ENCODE results near the gene EFS. TPM values are rescaled to one million over a fixed set of nuclear protein-coding genes. Genes with fewer than 3 reads are reported as not detected.

The EFS gene
- total and polyA plus RNA-seq, 2 of the 8 experiments (the other 6 are each of a cell fraction or from before 2014, with no cell fraction given), result 27.8 to 28.6 TPM

GRCh38 chr14:23307687-23308644, 57.0 kb downstream of the EFS start:
- no peaks in the 10 kb centered on the region; a peak in 1 of 7 replicates for H3K4me1 ChIP-seq (replicated peaks in 1 of 4; ENCODE audit: control insufficient read depth in 3 of 4, insufficient read depth in 4 of 4, low read length in 3 of 4)
- H3K9me3 ChIP-seq (ENCODE audit: insufficient read depth in 2 of 2, low read depth in 1 of 2, low read length in 1 of 2), result no peaks in the 10 kb centered on the region
- peak overlapping the region; percentile 57 to 90 (median 83); a peak in 5 of 8 replicates for H3K4me3 ChIP-seq (ENCODE audit: extremely low read depth in 1 of 4, insufficient read depth in 2 of 4, low read depth in 3 of 4, low read length in 4 of 4)
- H2AK5ac ChIP-seq (ENCODE audit: low read depth, low read length), result no peak overlapping the region
- no peak overlapping the region for H3K14ac ChIP-seq (ENCODE audit: insufficient read length)
- no peak overlapping the region for H3K18ac ChIP-seq (ENCODE audit: extremely low read depth, low read length)
- no peak overlapping the region for H2AFZ ChIP-seq (ENCODE audit: low read length)
- peaks cover 0 to 5% (median 1%) of the 10 kb centered on the region in 4 experiments; a peak in 4 of 8 replicates for H3K36me3 ChIP-seq (ENCODE audit: control insufficient read depth in 2 of 4, insufficient read depth in 4 of 4, low read length in 3 of 4)
- peak overlapping the region; percentile 75 to 81; a peak in 3 of 4 replicates for H3K4me2 ChIP-seq (ENCODE audit: insufficient read depth in 1 of 2, low read depth in 2 of 2, low read length in 2 of 2)
- FAIRE-seq (no peak), DNase-seq (ENCODE audit: low read depth in 1 of 2, low spot score in 2 of 2) (no peak)
- H2BK120ac ChIP-seq (replicated peaks; ENCODE audit: low read depth, low read length), result no peak overlapping the region
- POLR2A ChIA-PET (ENCODE audit: partially characterized antibody), result interaction anchor here (1.0 to 4.8 kb wide), 8 partner anchors 10 to 166 kb away, joined by 3 to 48 read pairs (median 4); partner anchors contain the start of genes PABPN1 and RNF212B
- TF ChIP-seq CBX8 (IDR thresholded peaks at IDR 0.05; ENCODE audit: borderline replicate concordance, low read depth, low read length) (no peak), CTBP2 (IDR thresholded peaks at IDR 0.05; ENCODE audit: borderline replicate concordance, insufficient read depth, insufficient read length, low read length) (no peak), POLR2A (IDR thresholded peaks at IDR 0.05; ENCODE audit: control extremely low read depth in 1 of 2, low read depth in 2 of 2, low read length in 2 of 2) (no peak), SIRT6 (IDR thresholded peaks at IDR 0.05; ENCODE audit: low read length) (no peak), KDM1A (IDR thresholded peaks at IDR 0.05; ENCODE audit: borderline replicate concordance, low read length) (no peak), TBP (IDR thresholded peaks at IDR 0.05; ENCODE audit: low read depth, low read length) (no peak)
- no peak overlapping the region for H3K4ac ChIP-seq (replicated peaks; ENCODE audit: insufficient read length, low read depth, low read length)
- H3K9ac ChIP-seq (replicated peaks in 1 of 4; ENCODE audit: extremely low read depth in 1 of 4, low read depth in 3 of 4, low read length in 3 of 4), result no peak overlapping the region; a peak in 1 of 7 replicates
- no peak overlapping the region for H4K91ac ChIP-seq (replicated peaks; ENCODE audit: insufficient read length, low read length)
- no peak overlapping the region for H2BK15ac ChIP-seq (ENCODE audit: low read length)
- peaks cover 0 to 12% (median 5%) of the 10 kb centered on the region in 4 experiments; a peak in 4 of 7 replicates for H3K27me3 ChIP-seq (replicated peaks in 1 of 4; ENCODE audit: control insufficient read depth in 3 of 4, extremely low read depth in 1 of 4, insufficient read depth in 3 of 4, low read length in 3 of 4)
- no peak overlapping the region for H2BK12ac ChIP-seq (ENCODE audit: low read depth, low read length)
- no peak overlapping the region for H2BK5ac ChIP-seq (ENCODE audit: low read depth, low read length)
- H3K56ac ChIP-seq (replicated peaks; ENCODE audit: insufficient read length, low read depth, low read length), result no peak overlapping the region
- H3K23ac ChIP-seq (ENCODE audit: insufficient read length), result no peak overlapping the region
- H2BK20ac ChIP-seq (ENCODE audit: low read length), result no peak overlapping the region
- peaks cover 5% of the 10 kb centered on the region; the same call in 1 of the 2 replicates for H3K23me2 ChIP-seq (ENCODE audit: low read depth, low read length)
- H4K5ac ChIP-seq (ENCODE audit: insufficient read length, low read depth, low read length), result no peak overlapping the region
- no peak overlapping the region for H3K27ac ChIP-seq (ENCODE audit: low read depth, low read length)
- peaks cover 2% of the 10 kb centered on the region; the same call in 1 of the 2 replicates for H3K79me1 ChIP-seq (ENCODE audit: low read depth, low read length)
- peaks cover 0 to 5% of the 10 kb centered on the region in 2 experiments for H4K20me1 ChIP-seq (replicated peaks in 1 of 2; ENCODE audit: control insufficient read depth in 1 of 2, insufficient read depth in 2 of 2, low read length in 2 of 2)
- WGBS, 2 experiments (ENCODE audit: extremely low coverage in 1 of 2, insufficient coverage in 1 of 2, insufficient read length in 1 of 2, insufficient replicate concordance in 2 of 2, low coverage in 1 of 2, low lambda C conversion rate in 2 of 2, missing lambda C conversion rate in 1 of 2), result 91% methylated on average over 22 of the region's 22 CpGs; no CpG with 5 or more reads in 1 of the 2 experiments
- no peak overlapping the region for H4K8ac ChIP-seq (ENCODE audit: extremely low read depth, insufficient read depth, low read length)
- CTCF ChIA-PET (ENCODE audit: partially characterized antibody), result interaction anchor here (0.9 to 5.7 kb wide), 10 partner anchors 11 to 187 kb away, joined by 3 to 40 read pairs (median 7); partner anchors contain the start of genes CMTM5 and PABPN1
- peaks cover 0 to 2% of the 10 kb centered on the region in 2 experiments; a peak in 1 of 4 replicates for H3K79me2 ChIP-seq (ENCODE audit: control insufficient read depth in 1 of 2, insufficient read depth in 2 of 2, low read length in 2 of 2)
